Body of pancreas (tissue), 4 donors: ENCODE measurements around the gene MALT1. TPM values are rescaled to one million over a fixed set of nuclear protein-coding genes. Genes with fewer than 3 reads are reported as not detected.

Source experiments
- ATAC-seq: fragments of 150-250 bp; one replicate; pipeline ENCODE4 v1.9.1; 2016
- DNase-seq, 4 donors: peaks; one replicate each; pipeline ENCODE4 v3.0.0-alpha.2; 2019
- H3K27ac ChIP-seq, 4 donors: fragments of 200-600 bp; sonication (generic); 1 replicate in 3 of 4; 2 replicates in 1 of 4; pipeline versions ENCODE4 v1.5.1 to v1.6.1; 2016 to 2019; ENCODE audit warnings: mild to moderate bottlenecking in 1 of 4, mixed read lengths in 1 of 4, moderate library complexity in 1 of 4
- H3K27me3 ChIP-seq, 2 donors: fragments of 200-600 bp; sonication (generic); one replicate each; pipeline ENCODE4 v1.6.0; 2016; ENCODE audit warnings: mild to moderate bottlenecking in 1 of 2
- H3K36me3 ChIP-seq, 2 donors: fragments of 200-600 bp; sonication (generic); replicated peaks in 1 of 2; 2 replicates each; pipeline ENCODE4 v1.5.1; 2016; ENCODE audit warnings: low read depth in 2 of 2; ENCODE audit not compliant: insufficient read depth in 1 of 2
- H3K4me1 ChIP-seq: fragments of 200-600 bp; sonication (generic); one replicate; pipeline ENCODE4 v1.6.0; 2016
- H3K4me3 ChIP-seq, 2 donors: fragments of 200-600 bp; sonication (generic); 1 replicate in 1 of 2; 2 replicates in 1 of 2; pipeline ENCODE4 v1.5.1; 2016 to 2019
- H3K9me3 ChIP-seq, 3 donors: fragments of 200-600 bp; sonication (generic); 1 replicate in 2 of 3; 2 replicates in 1 of 3; pipeline ENCODE4 v1.5.1; 2016
- CTCF ChIP-seq, 7 experiments: fragments of 450-650 bp in 4 of 7; fragments of 200-600 bp in 3 of 7; sonication (generic) in 3 of 7; IDR thresholded peaks; one replicate each; pipeline ENCODE4 v1.5.1; 2016 to 2019; ENCODE audit warnings: antibody characterized with exemption in 7 of 7
- POLR2A ChIP-seq, 3 donors: fragments of 450-650 bp; IDR thresholded peaks; one replicate each; pipeline ENCODE4 v1.6.1; 2016; ENCODE audit warnings: antibody characterized with exemption in 3 of 3, mild to moderate bottlenecking in 2 of 3
- WGBS, 2 donors: methylation state at CpG; one replicate each; pipeline ENCODE4 v1.1.5; 2017; 5-methylcytosine and 5-hydroxymethylcytosine counted together
- intact Hi-C: fragments of 100-400 bp; cut with DNase I; formaldehyde crosslinking; loops from one replicate; pipeline ENCODE4 v1.15.1; 2023
- total RNA-seq, 2 donors: library from RNA; depleted of rRNA; stranded (reverse); fragments of >200 nt; gene quantifications; one replicate each; pipeline ENCODE4 v1.1.0, GENCODE V29; 2016

The MALT1 gene
- total RNA-seq, 2 donors from 2014 or later: 9.6 to 14.5 TPM

GRCh38 chr18:58800582-58800981, 129.3 kb downstream of the MALT1 start:
- TF ChIP-seq CTCF (IDR thresholded peaks at IDR 0.05) (no peak), POLR2A (IDR thresholded peaks at IDR 0.05) (no peak)
- no peaks in the 10 kb centered on the region for H3K9me3 ChIP-seq
- no peak overlapping the region for H3K27ac ChIP-seq
- intact Hi-C loops: no loop called here
- H3K36me3 ChIP-seq: no peaks in the 10 kb centered on the region
- no peak for ATAC-seq
- no peak overlapping the region for H3K4me3 ChIP-seq
- H3K4me1 ChIP-seq: no peaks in the 10 kb centered on the region
- WGBS, 2 donors: 67 to 69% methylated on average over 4 of the region's 4 CpGs
- DNase-seq: no peak
- no peaks in the 10 kb centered on the region for H3K27me3 ChIP-seq

DNA sequence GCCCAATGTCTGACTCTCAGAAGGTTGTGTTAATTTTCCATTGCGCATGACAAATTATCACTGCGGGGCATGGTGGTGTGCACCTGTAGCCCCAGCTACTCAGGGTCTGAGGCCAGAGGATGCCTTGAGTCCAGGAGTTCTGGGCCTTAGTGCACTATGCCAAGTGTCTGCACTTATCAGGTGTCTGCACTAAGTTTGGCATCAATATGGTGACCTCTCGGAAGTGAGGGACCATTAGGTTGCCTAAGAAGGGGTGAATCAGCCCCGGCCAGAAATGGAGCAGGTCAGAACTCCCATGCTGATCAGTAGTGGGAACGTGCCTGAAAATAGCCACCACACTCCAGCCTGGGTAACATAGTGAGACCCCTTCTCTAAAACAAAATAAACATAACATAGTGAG, 131.7 kb downstream of the MALT1 start:
- Histone ChIP-seq H3K9me3 (no peaks in the 10 kb centered on the region), H3K4me3 (no peak overlapping the region), H3K36me3 (no peaks in the 10 kb centered on the region), H3K4me1 (no peaks in the 10 kb centered on the region), H3K27me3 (no peaks in the 10 kb centered on the region), H3K27ac (no peak overlapping the region)
- DNase-seq (no peak), ATAC-seq (no peak)
- TF ChIP-seq POLR2A (IDR thresholded peaks at IDR 0.05) (no peak), CTCF (IDR thresholded peaks at IDR 0.05) (no peak)
- WGBS, 2 donors: 81 to 90% methylated on average over 5 of the region's 5 CpGs
- intact Hi-C loops: no loop called here

DNA sequence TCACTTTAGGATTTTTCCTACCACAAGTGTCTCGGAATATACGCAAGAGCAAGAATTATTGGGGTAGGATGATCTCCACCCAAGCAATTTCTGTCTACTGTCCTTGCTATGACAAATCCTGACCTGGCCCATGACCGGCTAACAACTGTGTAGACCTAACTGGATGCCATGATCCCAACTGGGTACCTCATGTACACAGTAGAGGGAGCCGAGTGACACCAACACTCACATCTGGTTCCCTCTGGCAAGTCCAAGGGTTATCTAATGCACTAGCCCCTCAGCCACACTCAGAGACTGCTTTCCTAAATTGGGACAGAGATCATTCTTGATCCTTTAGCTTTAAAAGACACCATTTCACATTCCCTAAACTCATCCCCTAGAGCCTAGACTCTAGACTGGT, 132.7 kb downstream of the MALT1 start:
- no peak for TF ChIP-seq CTCF (IDR thresholded peaks at IDR 0.05)
- TF ChIP-seq POLR2A (IDR thresholded peaks at IDR 0.05): no peak
- H3K27ac ChIP-seq: no peak overlapping the region
- H3K4me3 ChIP-seq: no peak overlapping the region
- no peaks in the 10 kb centered on the region for H3K36me3 ChIP-seq
- intact Hi-C loops: no loop called here
- H3K4me1 ChIP-seq: no peaks in the 10 kb centered on the region
- DNase-seq: no peak
- no peaks in the 10 kb centered on the region for H3K27me3 ChIP-seq
- 94 to 95% methylated on average over 4 of the region's 4 CpGs for WGBS, 2 donors
- no peaks in the 10 kb centered on the region for H3K9me3 ChIP-seq
- no peak for ATAC-seq

Other genes with a start within 250 kb of the MALT1 start
- gene ALPK2, start 42.4 kb upstream of the MALT1 start, total RNA-seq: under 1 TPM in 1 of 2 donors, not detected in 1; 0.26 TPM
- 10 to 100 TPM; 12.2 to 52.1 TPM for gene ZNF532, start 193.4 kb downstream of the MALT1 start, total RNA-seq